Progenitor cell of endocrine pancreas (in vitro differentiated cells): ENCODE measurements around the gene DLGAP1. TPM values are rescaled to one million over a fixed set of nuclear protein-coding genes. Genes with fewer than 3 reads are reported as not detected.

ENCODE experiments used
- DNase-seq: peaks from one replicate; pipeline ENCODE4 v3.0.0; 2021; ENCODE audit warnings: low spot score; ENCODE audit not compliant: unreplicated experiment
- H3K27ac Mint-ChIP-seq: 2 replicates; pipeline ENCODE4 v1.8.0; 2021; ENCODE audit warnings: mild to moderate bottlenecking, moderate library complexity, mixed read lengths
- H3K27me3 Mint-ChIP-seq: 2 replicates; pipeline ENCODE4 v1.8.0; 2021; ENCODE audit warnings: mixed read lengths
- H3K36me3 Mint-ChIP-seq: 2 replicates; pipeline ENCODE4 v1.8.0; 2022; ENCODE audit warnings: mixed read lengths; ENCODE audit not compliant: insufficient read depth
- H3K4me1 Mint-ChIP-seq: 2 replicates; pipeline ENCODE4 v1.8.0; 2021; ENCODE audit warnings: low read depth, mixed read lengths
- H3K4me3 Mint-ChIP-seq: 2 replicates; pipeline ENCODE4 v1.8.0; 2021; ENCODE audit warnings: low read depth, mild to moderate bottlenecking, moderate library complexity, mixed read lengths
- H3K9me3 Mint-ChIP-seq: 2 replicates; pipeline ENCODE4 v1.8.0; 2021; ENCODE audit warnings: low read depth, mixed read lengths
- CTCF ChIP-seq: fragments of 200-600 bp; sonication (generic); IDR thresholded peaks from one replicate; pipeline ENCODE4 v1.5.0; 2021; ENCODE audit warnings: antibody characterized with exemption, mild to moderate bottlenecking; ENCODE audit not compliant: unreplicated experiment
- total RNA-seq: library from RNA; stranded (reverse); gene quantifications from 2 replicates; pipeline ENCODE4 v1.2.1, GENCODE V29; 2021

Gene DLGAP1
- total RNA-seq, 1 donor from 2014 or later, result 16.7 TPM

- H3K4me3 Mint-ChIP-seq, result no peak overlapping the region
- H3K27me3 Mint-ChIP-seq, result peaks cover 29% of the 10 kb centered on the region
- no peak for DNase-seq
- H3K4me1 Mint-ChIP-seq, result peaks cover 27% of the 10 kb centered on the region
- no peak for TF ChIP-seq CTCF
- no peak overlapping the region for H3K27ac Mint-ChIP-seq
- H3K36me3 Mint-ChIP-seq, result no peaks in the 10 kb centered on the region
- H3K9me3 Mint-ChIP-seq, result no peaks in the 10 kb centered on the region
Observed at GRCh38 chr18:3494569-3494968, 960.5 kb downstream of the DLGAP1 start.

- Mint-ChIP-seq H3K4me3 (no peak overlapping the region), H3K4me1 (peaks cover 24% of the 10 kb centered on the region), H3K36me3 (no peaks in the 10 kb centered on the region), H3K27me3 (peaks cover 25% of the 10 kb centered on the region), H3K27ac (no peak overlapping the region), H3K9me3 (no peaks in the 10 kb centered on the region)
- no peak for TF ChIP-seq CTCF
- DNase-seq, result no peak
Observed at GRCh38 chr18:3494245-3494526, 960.9 kb downstream of the DLGAP1 start.

- H3K27ac Mint-ChIP-seq, result no peak overlapping the region
- H3K9me3 Mint-ChIP-seq, result no peaks in the 10 kb centered on the region
Observed at GRCh38 chr18:3493501-3494244, 961.4 kb downstream of the DLGAP1 start.

GRCh38 chr18:3492721-3493120, 962.4 kb downstream of the DLGAP1 start:
- no peak for DNase-seq
- H3K4me1 Mint-ChIP-seq, result peaks cover 24% of the 10 kb centered on the region
- no peak overlapping the region for H3K27ac Mint-ChIP-seq
- no peak overlapping the region for H3K4me3 Mint-ChIP-seq
- no peaks in the 10 kb centered on the region for H3K9me3 Mint-ChIP-seq
- peaks cover 13% of the 10 kb centered on the region for H3K27me3 Mint-ChIP-seq
- no peak for TF ChIP-seq CTCF
- H3K36me3 Mint-ChIP-seq, result no peaks in the 10 kb centered on the region

More at GRCh38 chr18:3493501-3494244, 961.4 kb downstream of the DLGAP1 start:
- peaks cover 23% of the 10 kb centered on the region for H3K27me3 Mint-ChIP-seq
- no peak for TF ChIP-seq CTCF
- H3K4me1 Mint-ChIP-seq, result peaks cover 24% of the 10 kb centered on the region
- no peak for DNase-seq
- H3K36me3 Mint-ChIP-seq, result no peaks in the 10 kb centered on the region
- H3K4me3 Mint-ChIP-seq, result no peak overlapping the region

GRCh38 chr18:3491981-3492555, 963.0 kb downstream of the DLGAP1 start:
- Mint-ChIP-seq H3K36me3 (no peaks in the 10 kb centered on the region), H3K27me3 (peaks cover 6% of the 10 kb centered on the region), H3K4me3 (no peak overlapping the region), H3K9me3 (no peaks in the 10 kb centered on the region), H3K4me1 (peaks cover 24% of the 10 kb centered on the region), H3K27ac (no peak overlapping the region)
- no peak for DNase-seq
- TF ChIP-seq CTCF, result no peak
